22Rv1 (cell line): Measurements from ENCODE around the gene PSMC3.

Experiments
- ZFX ChIP-seq: fragments of 450-650 bp; IDR thresholded peaks from 2 replicates; pipeline ENCODE4 v1.6.1; 2017; ENCODE audit warnings: antibody characterized with exemption, borderline replicate concordance
- TF ChIP-seq, protein P1 (sequence below): fragments of 450-650 bp; IDR thresholded peaks from 2 replicates; pipeline ENCODE4 v1.5.1; 2017; ENCODE audit warnings: mild to moderate bottlenecking

DNA sequence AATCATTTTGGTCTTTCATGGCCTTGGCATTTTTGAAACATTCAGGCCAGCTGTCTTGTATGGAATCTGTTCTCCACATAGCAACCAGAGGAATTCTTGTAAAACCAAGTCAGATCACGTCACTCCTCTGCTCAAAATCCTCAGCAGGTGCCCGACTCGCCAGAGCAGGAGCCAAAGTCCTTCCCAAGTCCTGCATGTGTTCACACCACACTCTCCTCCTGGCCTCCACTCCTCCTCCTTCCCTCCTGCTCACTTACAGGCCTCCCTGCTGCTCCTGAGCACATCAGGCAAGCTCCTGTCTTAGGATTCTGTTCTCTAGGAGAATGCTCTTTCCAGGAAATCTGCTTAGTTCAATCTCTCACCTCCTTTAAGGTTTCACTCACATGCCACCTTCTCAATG, 6.9 kb upstream of the PSMC3 start:
- TF ChIP-seq, protein P1, sequence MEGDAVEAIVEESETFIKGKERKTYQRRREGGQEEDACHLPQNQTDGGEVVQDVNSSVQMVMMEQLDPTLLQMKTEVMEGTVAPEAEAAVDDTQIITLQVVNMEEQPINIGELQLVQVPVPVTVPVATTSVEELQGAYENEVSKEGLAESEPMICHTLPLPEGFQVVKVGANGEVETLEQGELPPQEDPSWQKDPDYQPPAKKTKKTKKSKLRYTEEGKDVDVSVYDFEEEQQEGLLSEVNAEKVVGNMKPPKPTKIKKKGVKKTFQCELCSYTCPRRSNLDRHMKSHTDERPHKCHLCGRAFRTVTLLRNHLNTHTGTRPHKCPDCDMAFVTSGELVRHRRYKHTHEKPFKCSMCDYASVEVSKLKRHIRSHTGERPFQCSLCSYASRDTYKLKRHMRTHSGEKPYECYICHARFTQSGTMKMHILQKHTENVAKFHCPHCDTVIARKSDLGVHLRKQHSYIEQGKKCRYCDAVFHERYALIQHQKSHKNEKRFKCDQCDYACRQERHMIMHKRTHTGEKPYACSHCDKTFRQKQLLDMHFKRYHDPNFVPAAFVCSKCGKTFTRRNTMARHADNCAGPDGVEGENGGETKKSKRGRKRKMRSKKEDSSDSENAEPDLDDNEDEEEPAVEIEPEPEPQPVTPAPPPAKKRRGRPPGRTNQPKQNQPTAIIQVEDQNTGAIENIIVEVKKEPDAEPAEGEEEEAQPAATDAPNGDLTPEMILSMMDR, result no peak
- no peak for TF ChIP-seq ZFX
